Pulmonary artery endothelial cell (primary cell): ENCODE results near the gene ETV6. TPM values are rescaled to one million over a fixed set of nuclear protein-coding genes. Genes with fewer than 3 reads are reported as not detected.

ENCODE experiments used
- DNase-seq: peaks from one replicate; pipeline ENCODE4 v3.0.0-alpha.2; 2011; ENCODE audit warnings: low read depth, low spot score
- total RNA-seq: library from RNA; depleted of rRNA; stranded (reverse); fragments of >200 nt; gene quantifications from 2 replicates; pipeline ENCODE4 v1.2.3, GENCODE V29; 2014

ETV6 gene
- total RNA-seq, 1 donor from 2014 or later: 9.6 TPM

GRCh38 chr12:11693601-11694000, 44.1 kb downstream of the ETV6 start:
- DNase-seq: no peak

GRCh38 chr12:11694528-11694927, 45.1 kb downstream of the ETV6 start:
- DNase-seq: no peak

- DNase-seq: no peak
Observed at GRCh38 chr12:11695321-11695720, 45.8 kb downstream of the ETV6 start.

- no peak for DNase-seq
Observed at GRCh38 chr12:11696084-11696483, 46.6 kb downstream of the ETV6 start.

GRCh38 chr12:11697131-11697530, 47.7 kb downstream of the ETV6 start:
- DNase-seq: no peak

GRCh38 chr12:11697670-11698387, 48.4 kb downstream of the ETV6 start:
- DNase-seq: peak; percentile 37

GRCh38 chr12:11698729-11699128, 49.3 kb downstream of the ETV6 start:
- DNase-seq: no peak

- no peak for DNase-seq
Observed at GRCh38 chr12:11701433-11701832, 52.0 kb downstream of the ETV6 start.

- DNase-seq: no peak
Observed at GRCh38 chr12:11702959-11703358, 53.5 kb downstream of the ETV6 start.

GRCh38 chr12:11703378-11703777, 53.9 kb downstream of the ETV6 start:
- DNase-seq: no peak

GRCh38 chr12:11704089-11704488, 54.6 kb downstream of the ETV6 start:
- DNase-seq: no peak

- peak; percentile 54 for DNase-seq
Observed at GRCh38 chr12:11705010-11705409, 55.5 kb downstream of the ETV6 start.

- no peak for DNase-seq
Observed at GRCh38 chr12:11706509-11707379, 57.3 kb downstream of the ETV6 start.

GRCh38 chr12:11707535-11707934, 58.1 kb downstream of the ETV6 start:
- DNase-seq: no peak

- DNase-seq: no peak
Observed at GRCh38 chr12:11709513-11709912, 60.0 kb downstream of the ETV6 start.

GRCh38 chr12:11710431-11710830, 61.0 kb downstream of the ETV6 start:
- DNase-seq: no peak

GRCh38 chr12:11710906-11711305, 61.4 kb downstream of the ETV6 start:
- DNase-seq: no peak

- DNase-seq: no peak
Observed at GRCh38 chr12:11711651-11712327, 62.3 kb downstream of the ETV6 start.

- no peak for DNase-seq
Observed at GRCh38 chr12:11712491-11712890, 63.0 kb downstream of the ETV6 start.

GRCh38 chr12:11713202-11713601, 63.7 kb downstream of the ETV6 start:
- no peak for DNase-seq

GRCh38 chr12:11714626-11715025, 65.2 kb downstream of the ETV6 start:
- DNase-seq: no peak

- no peak for DNase-seq
Observed at GRCh38 chr12:11715621-11716020, 66.1 kb downstream of the ETV6 start.
